NK-92 (cell line): ENCODE measurements around the gene FBXO7.

Experiments used
- DNase-seq: peaks from one replicate; lab custom pipeline; 2025; ENCODE audit not compliant: unreplicated experiment; lab: John Stamatoyannopoulos, UW

Gene FBXO7

GRCh38 chr22:32531228-32531627 lies 56.6 kb downstream of the FBXO7 start:
- DNase-seq = no peak

GRCh38 chr22:32531931-32532819 lies 57.6 kb downstream of the FBXO7 start:
- no peak for DNase-seq

GRCh38 chr22:32532820-32533128 lies 58.2 kb downstream of the FBXO7 start:
- no peak for DNase-seq

GRCh38 chr22:32533265-32534111 lies 58.9 kb downstream of the FBXO7 start:
- no peak for DNase-seq

- DNase-seq = no peak
These were observed 59.9 kb downstream of the FBXO7 start for GRCh38 chr22:32534252-32535235.

GRCh38 chr22:32535531-32536190 lies 61.0 kb downstream of the FBXO7 start:
- no peak for DNase-seq

GRCh38 chr22:32536352-32536751 lies 61.7 kb downstream of the FBXO7 start:
- DNase-seq = no peak

GRCh38 chr22:32538521-32538920 lies 63.9 kb downstream of the FBXO7 start:
- DNase-seq = no peak

GRCh38 chr22:32539631-32540421 lies 65.2 kb downstream of the FBXO7 start:
- DNase-seq = no peak

GRCh38 chr22:32541481-32541880 lies 66.9 kb downstream of the FBXO7 start:
- no peak for DNase-seq

GRCh38 chr22:32542066-32542676 lies 67.6 kb downstream of the FBXO7 start:
- no peak for DNase-seq

GRCh38 chr22:32542677-32543357 lies 68.2 kb downstream of the FBXO7 start:
- no peak for DNase-seq

- DNase-seq = no peak
These were observed 70.4 kb downstream of the FBXO7 start for GRCh38 chr22:32544953-32545558.

GRCh38 chr22:32545801-32546200 lies 71.2 kb downstream of the FBXO7 start:
- DNase-seq = no peak

GRCh38 chr22:32546496-32546895 lies 71.9 kb downstream of the FBXO7 start:
- DNase-seq = no peak

GRCh38 chr22:32546935-32547334 lies 72.3 kb downstream of the FBXO7 start:
- no peak for DNase-seq

- no peak for DNase-seq
These were observed 73.4 kb downstream of the FBXO7 start for GRCh38 chr22:32548039-32548438.
